Measurements from ENCODE around the gene ADGRF1.
A peak's percentile ranks its signal among the peaks of the same experiment; 100 is the strongest.

The ADGRF1 gene

DNA sequence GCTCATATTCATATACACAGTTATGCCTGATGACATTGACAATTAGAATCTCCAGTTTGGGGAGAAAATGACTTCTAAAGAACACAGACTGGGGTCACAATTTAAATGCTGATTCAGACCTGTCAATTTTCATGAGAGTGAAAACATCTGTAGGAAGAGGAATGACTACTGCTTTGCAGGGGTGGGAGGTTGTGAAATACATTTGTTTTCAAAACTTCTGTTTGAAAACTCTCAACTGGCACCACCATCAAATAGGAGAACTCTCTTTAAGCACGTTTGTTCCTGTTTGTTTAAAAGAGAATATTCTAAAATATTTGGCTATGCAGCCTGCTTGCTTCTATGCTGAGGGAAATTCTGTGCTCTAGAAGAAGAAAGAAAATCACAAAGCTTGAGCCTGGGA, 69.6 kb downstream of the ADGRF1 start:
- Histone ChIP-seq H3K79me2 (no peaks in the 10 kb centered on the region), H3K4me3 (ENCODE audit: low read depth, low read length) (no peak overlapping the region), H3K4me2 (ENCODE audit: low read length) (no peak overlapping the region), H3K27ac (no peak overlapping the region), H3K27me3 (ENCODE audit: control insufficient read depth, insufficient read depth, low read length) (no peaks in the 10 kb centered on the region), H2AFZ (no peak overlapping the region), H3K9ac (no peak overlapping the region), H3K9me3 (ENCODE audit: control insufficient read depth, low read length) (no peaks in the 10 kb centered on the region), H3K4me1 (no peaks in the 10 kb centered on the region), H3K36me3 (ENCODE audit: control insufficient read depth, insufficient read depth, low read length) (no peaks in the 10 kb centered on the region)
- TF ChIP-seq, protein P1, sequence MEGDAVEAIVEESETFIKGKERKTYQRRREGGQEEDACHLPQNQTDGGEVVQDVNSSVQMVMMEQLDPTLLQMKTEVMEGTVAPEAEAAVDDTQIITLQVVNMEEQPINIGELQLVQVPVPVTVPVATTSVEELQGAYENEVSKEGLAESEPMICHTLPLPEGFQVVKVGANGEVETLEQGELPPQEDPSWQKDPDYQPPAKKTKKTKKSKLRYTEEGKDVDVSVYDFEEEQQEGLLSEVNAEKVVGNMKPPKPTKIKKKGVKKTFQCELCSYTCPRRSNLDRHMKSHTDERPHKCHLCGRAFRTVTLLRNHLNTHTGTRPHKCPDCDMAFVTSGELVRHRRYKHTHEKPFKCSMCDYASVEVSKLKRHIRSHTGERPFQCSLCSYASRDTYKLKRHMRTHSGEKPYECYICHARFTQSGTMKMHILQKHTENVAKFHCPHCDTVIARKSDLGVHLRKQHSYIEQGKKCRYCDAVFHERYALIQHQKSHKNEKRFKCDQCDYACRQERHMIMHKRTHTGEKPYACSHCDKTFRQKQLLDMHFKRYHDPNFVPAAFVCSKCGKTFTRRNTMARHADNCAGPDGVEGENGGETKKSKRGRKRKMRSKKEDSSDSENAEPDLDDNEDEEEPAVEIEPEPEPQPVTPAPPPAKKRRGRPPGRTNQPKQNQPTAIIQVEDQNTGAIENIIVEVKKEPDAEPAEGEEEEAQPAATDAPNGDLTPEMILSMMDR (IDR thresholded peaks at IDR 0.05) = no peak

DNA sequence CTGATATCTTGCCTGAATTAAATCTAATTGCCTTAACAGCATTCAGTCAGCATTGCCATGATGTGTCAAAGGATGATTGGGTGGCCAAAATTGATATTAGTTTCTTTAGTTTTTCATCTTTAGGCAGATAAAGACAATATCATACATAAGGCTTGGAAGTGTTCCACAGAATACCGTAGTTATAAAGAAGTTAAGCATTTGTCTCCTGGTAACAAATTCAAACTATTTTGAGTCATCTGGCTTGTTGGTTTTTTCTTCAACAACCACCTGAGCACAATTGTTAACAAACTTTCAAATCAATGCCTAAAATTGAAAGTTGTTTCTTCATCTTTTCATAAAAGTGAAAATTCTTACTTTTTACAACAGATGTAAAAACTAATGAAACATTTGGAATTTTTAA, 72.9 kb downstream of the ADGRF1 start:
- Histone ChIP-seq H3K9ac (no peak overlapping the region), H3K4me1 (no peaks in the 10 kb centered on the region), H3K79me2 (no peaks in the 10 kb centered on the region), H3K36me3 (ENCODE audit: control insufficient read depth, insufficient read depth, low read length) (no peaks in the 10 kb centered on the region), H3K27me3 (ENCODE audit: control insufficient read depth, insufficient read depth, low read length) (no peaks in the 10 kb centered on the region), H3K4me3 (ENCODE audit: low read depth, low read length) (no peak overlapping the region), H3K4me2 (ENCODE audit: low read length) (no peak overlapping the region), H2AFZ (no peak overlapping the region), H3K9me3 (ENCODE audit: control insufficient read depth, low read length) (no peaks in the 10 kb centered on the region), H3K27ac (no peak overlapping the region)
- TF ChIP-seq, protein P1 (IDR thresholded peaks at IDR 0.05) = no peak

GRCh38 chr6:46967826-46968349, 74.2 kb downstream of the ADGRF1 start:
- TF ChIP-seq, protein P1 (IDR thresholded peaks at IDR 0.05) = no peak
- Histone ChIP-seq H2AFZ (no peak overlapping the region), H3K4me3 (ENCODE audit: low read depth, low read length) (peak overlapping the region; percentile 13), H3K27ac (no peak overlapping the region), H3K27me3 (ENCODE audit: control insufficient read depth, insufficient read depth, low read length) (no peaks in the 10 kb centered on the region), H3K4me2 (ENCODE audit: low read length) (peak overlapping the region; percentile 43), H3K9me3 (ENCODE audit: control insufficient read depth, low read length) (no peaks in the 10 kb centered on the region), H3K9ac (no peak overlapping the region), H3K36me3 (ENCODE audit: control insufficient read depth, insufficient read depth, low read length) (no peaks in the 10 kb centered on the region), H3K4me1 (no peaks in the 10 kb centered on the region), H3K79me2 (no peaks in the 10 kb centered on the region)

GRCh38 chr6:46964716-46965519, 77.2 kb downstream of the ADGRF1 start:
- no peak overlapping the region for H3K27ac ChIP-seq
- H3K4me1 ChIP-seq = no peaks in the 10 kb centered on the region
- no peak overlapping the region for H3K9ac ChIP-seq
- no peaks in the 10 kb centered on the region for H3K27me3 ChIP-seq (ENCODE audit: control insufficient read depth, insufficient read depth, low read length)
- H3K4me2 ChIP-seq (ENCODE audit: low read length) = no peak overlapping the region
- no peaks in the 10 kb centered on the region for H3K36me3 ChIP-seq (ENCODE audit: control insufficient read depth, insufficient read depth, low read length)
- no peaks in the 10 kb centered on the region for H3K79me2 ChIP-seq
- TF ChIP-seq, protein P1 (IDR thresholded peaks at IDR 0.05) = no peak
- no peaks in the 10 kb centered on the region for H3K9me3 ChIP-seq (ENCODE audit: control insufficient read depth, low read length)
- no peak overlapping the region for H2AFZ ChIP-seq
- no peak overlapping the region for H3K4me3 ChIP-seq (ENCODE audit: low read depth, low read length)

- Histone ChIP-seq H3K9ac (no peak overlapping the region), H3K4me3 (ENCODE audit: low read depth, low read length) (no peak overlapping the region), H3K4me2 (ENCODE audit: low read length) (no peak overlapping the region), H3K27ac (no peak overlapping the region), H3K79me2 (no peaks in the 10 kb centered on the region), H3K36me3 (ENCODE audit: control insufficient read depth, insufficient read depth, low read length) (no peaks in the 10 kb centered on the region), H3K4me1 (no peaks in the 10 kb centered on the region), H3K27me3 (ENCODE audit: control insufficient read depth, insufficient read depth, low read length) (no peaks in the 10 kb centered on the region), H3K9me3 (ENCODE audit: control insufficient read depth, low read length) (no peaks in the 10 kb centered on the region), H2AFZ (no peak overlapping the region)
- TF ChIP-seq, protein P1 (IDR thresholded peaks at IDR 0.05) = no peak
Observed at GRCh38 chr6:46963626-46964025, 78.5 kb downstream of the ADGRF1 start.

Measured in parathyroid adenoma (tissue), 2 donors.